ENCODE data around the gene COL9A3. TPM values are rescaled to one million over a fixed set of nuclear protein-coding genes. Genes with fewer than 3 reads are reported as not detected.

The COL9A3 gene
- total RNA-seq, 2 experiments from 2014 or later: not detected

DNA sequence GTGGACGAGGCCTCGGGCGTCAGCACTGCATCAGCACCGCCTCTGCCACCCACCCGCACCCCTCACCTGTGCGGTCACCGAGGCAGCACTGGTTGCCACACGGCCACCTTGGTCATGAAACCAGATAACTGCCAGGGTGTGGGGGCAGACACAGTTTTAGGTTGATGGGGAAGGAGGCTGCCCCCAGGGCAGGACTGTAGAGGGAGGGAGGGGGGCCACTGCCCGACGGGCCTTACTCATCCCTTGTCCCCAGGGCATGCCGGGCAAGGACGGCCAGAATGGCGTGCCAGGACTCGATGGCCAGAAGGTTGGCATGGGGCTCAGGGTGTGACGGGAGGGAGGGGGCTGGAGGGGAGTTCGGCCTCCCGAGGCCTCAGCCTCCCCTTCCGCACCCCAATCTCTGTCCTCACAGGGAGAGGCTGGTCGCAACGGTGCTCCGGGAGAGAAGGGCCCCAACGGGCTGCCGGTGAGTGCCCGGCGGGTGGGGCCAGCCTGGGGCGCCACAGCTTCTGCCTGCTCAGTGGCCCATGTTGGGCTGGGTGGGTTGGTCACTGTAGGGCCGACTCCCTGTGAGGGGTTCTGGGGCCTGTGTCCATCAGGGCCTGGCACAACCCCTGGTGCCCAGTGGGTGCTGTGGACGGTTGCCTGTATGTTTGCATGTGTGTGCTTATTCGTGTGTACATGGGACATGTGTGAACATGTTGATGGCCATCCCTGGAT is 11.8 kb downstream of the COL9A3 start:
- H3K27ac Mint-ChIP-seq: no peak overlapping the region
- no peaks in the 10 kb centered on the region for H3K36me3 Mint-ChIP-seq (ENCODE audit: low read depth)
- H3K4me1 Mint-ChIP-seq (ENCODE audit: low read depth): no peaks in the 10 kb centered on the region
- DNase-seq (no peak), ATAC-seq (no peak)
- TF ChIP-seq CTCF (IDR thresholded peaks at IDR 0.05): no peak
- POLR2A ChIA-PET: interaction anchor here (1.0 kb wide), 1 partner anchor 14 kb away, joined by 3 read pairs; no protein-coding TSS in a partner anchor
- H3K9me3 Mint-ChIP-seq: no peaks in the 10 kb centered on the region
- no peaks in the 10 kb centered on the region for H3K27me3 Mint-ChIP-seq
- no peak overlapping the region for H3K4me3 Mint-ChIP-seq
- intact Hi-C loops (cut with micrococcal nuclease): no loop called here
- CTCF ChIA-PET: no interaction called here

DNA sequence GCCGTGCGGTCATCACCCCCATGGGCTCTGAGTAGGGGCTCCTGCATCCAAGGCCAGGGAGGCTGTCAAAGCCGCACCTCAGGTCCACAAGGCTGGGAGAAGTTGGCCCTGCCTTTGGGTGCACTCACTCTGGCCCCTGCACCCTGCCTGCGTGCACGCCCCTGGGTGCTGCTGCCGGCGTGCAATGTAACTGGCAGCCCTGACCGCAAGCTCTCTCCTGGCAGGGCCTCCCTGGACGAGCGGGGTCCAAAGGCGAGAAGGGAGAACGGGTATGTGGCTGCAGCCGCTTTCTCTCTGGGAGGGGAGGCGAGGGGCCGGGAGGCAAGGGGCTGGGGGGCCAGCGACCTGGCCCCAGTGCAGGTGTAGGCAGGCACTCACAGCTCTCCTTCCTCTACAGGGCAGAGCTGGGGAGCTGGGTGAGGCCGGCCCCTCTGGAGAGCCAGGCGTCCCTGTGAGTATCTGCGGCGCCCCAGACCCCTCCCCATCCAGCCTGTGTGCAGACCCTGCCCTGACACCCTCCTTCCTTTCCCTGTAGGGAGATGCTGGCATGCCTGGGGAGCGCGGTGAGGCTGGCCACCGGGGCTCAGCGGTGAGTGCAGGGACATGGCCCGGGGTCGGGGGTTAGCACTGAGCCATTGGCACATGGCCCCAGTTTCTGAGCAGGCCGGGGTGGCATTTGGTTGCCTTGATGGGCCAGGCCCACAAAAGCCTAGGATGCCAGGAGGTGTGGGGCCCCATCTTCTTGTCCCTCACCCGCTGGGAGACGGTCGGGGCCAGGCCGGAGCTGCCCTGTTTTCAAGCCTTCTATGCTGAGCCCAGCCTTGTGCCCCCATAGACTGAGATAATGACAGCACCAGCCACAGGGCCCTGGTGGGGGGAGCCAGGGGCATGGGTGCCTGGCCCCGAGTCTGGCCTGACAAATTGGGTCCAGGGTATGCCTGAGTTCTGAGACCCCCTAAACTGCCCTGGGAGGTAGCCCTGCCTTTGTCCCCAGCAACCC is 12.7 kb downstream of the COL9A3 start:
- ChIA-PET CTCF (no interaction called here), POLR2A (interaction anchor here (1.0 kb wide), 1 partner anchor 15 kb away, joined by 3 read pairs; no protein-coding TSS in a partner anchor)
- intact Hi-C loops (cut with micrococcal nuclease): no loop called here
- Mint-ChIP-seq H3K27me3 (no peaks in the 10 kb centered on the region), H3K36me3 (ENCODE audit: low read depth) (no peaks in the 10 kb centered on the region), H3K9me3 (no peaks in the 10 kb centered on the region), H3K4me1 (ENCODE audit: low read depth) (no peaks in the 10 kb centered on the region), H3K4me3 (no peak overlapping the region), H3K27ac (no peak overlapping the region)
- ATAC-seq (no peak), DNase-seq (no peak)
- no peak for TF ChIP-seq CTCF (IDR thresholded peaks at IDR 0.05)

GRCh38 chr20:62830251-62830650 is 13.4 kb downstream of the COL9A3 start:
- Mint-ChIP-seq H3K27me3 (no peaks in the 10 kb centered on the region), H3K9me3 (no peaks in the 10 kb centered on the region), H3K4me3 (no peak overlapping the region), H3K4me1 (ENCODE audit: low read depth) (no peaks in the 10 kb centered on the region), H3K36me3 (ENCODE audit: low read depth) (no peaks in the 10 kb centered on the region), H3K27ac (no peak overlapping the region)
- TF ChIP-seq CTCF (IDR thresholded peaks at IDR 0.05): no peak
- no peak for DNase-seq
- POLR2A ChIA-PET: no interaction called here
- intact Hi-C loops (cut with micrococcal nuclease): no loop called here
- CTCF ChIA-PET: no interaction called here
- no peak for ATAC-seq

DNA sequence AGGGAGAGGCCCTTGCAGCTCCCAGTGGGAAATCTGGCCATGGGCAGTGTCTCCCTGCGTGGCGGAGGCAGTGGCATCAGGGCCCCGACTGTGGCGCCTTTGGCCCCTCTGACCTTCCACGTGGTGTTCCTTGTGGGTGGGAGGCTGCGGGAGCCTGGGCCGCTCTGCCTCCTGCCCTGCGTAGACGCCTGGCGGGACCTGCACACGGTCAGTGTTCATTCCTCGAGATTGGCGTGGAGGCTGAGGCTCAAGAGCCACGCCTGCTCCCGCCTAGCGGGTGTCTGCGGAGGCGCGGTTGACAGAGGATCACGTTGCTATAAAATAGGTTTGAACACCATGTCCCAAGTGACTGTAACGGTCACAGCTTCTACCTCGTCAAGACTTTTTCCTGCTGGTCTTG is 14.0 kb downstream of the COL9A3 start:
- H3K27me3 Mint-ChIP-seq: peaks cover 4% of the 10 kb centered on the region
- H3K9me3 Mint-ChIP-seq: no peaks in the 10 kb centered on the region
- no peaks in the 10 kb centered on the region for H3K4me1 Mint-ChIP-seq (ENCODE audit: low read depth)
- ATAC-seq (no peak), DNase-seq (no peak)
- ChIA-PET CTCF (no interaction called here), POLR2A (no interaction called here)
- no peak overlapping the region for H3K27ac Mint-ChIP-seq
- intact Hi-C loops (cut with micrococcal nuclease): no loop called here
- no peak for TF ChIP-seq CTCF (IDR thresholded peaks at IDR 0.05)
- no peak overlapping the region for H3K4me3 Mint-ChIP-seq
- no peaks in the 10 kb centered on the region for H3K36me3 Mint-ChIP-seq (ENCODE audit: low read depth)

GRCh38 chr20:62831361-62831788 is 14.5 kb downstream of the COL9A3 start:
- intact Hi-C loops (cut with micrococcal nuclease): no loop called here
- Mint-ChIP-seq H3K27me3 (peaks cover 4% of the 10 kb centered on the region), H3K4me1 (ENCODE audit: low read depth) (no peaks in the 10 kb centered on the region), H3K9me3 (no peaks in the 10 kb centered on the region), H3K4me3 (no peak overlapping the region), H3K36me3 (ENCODE audit: low read depth) (no peaks in the 10 kb centered on the region), H3K27ac (no peak overlapping the region)
- TF ChIP-seq CTCF (IDR thresholded peaks at IDR 0.05): no peak
- ChIA-PET CTCF (interaction anchor here (1.2 to 1.9 kb wide), 2 partner anchors 11 to 16 kb away, joined by 3 to 5 read pairs; no protein-coding TSS in a partner anchor), POLR2A (no interaction called here)
- ATAC-seq (no peak), DNase-seq (no peak)

Data from activated CD8-positive, alpha-beta T cell treated with anti-CD3 and anti-CD28 coated beads for 36 hours (primary cell).